ENCODE data around the gene DOLPP1. TPM values are rescaled to one million over a fixed set of nuclear protein-coding genes. Genes with fewer than 3 reads are reported as not detected.

Gene DOLPP1
- total RNA-seq, 1 donor, result 12.4 TPM

DNA sequence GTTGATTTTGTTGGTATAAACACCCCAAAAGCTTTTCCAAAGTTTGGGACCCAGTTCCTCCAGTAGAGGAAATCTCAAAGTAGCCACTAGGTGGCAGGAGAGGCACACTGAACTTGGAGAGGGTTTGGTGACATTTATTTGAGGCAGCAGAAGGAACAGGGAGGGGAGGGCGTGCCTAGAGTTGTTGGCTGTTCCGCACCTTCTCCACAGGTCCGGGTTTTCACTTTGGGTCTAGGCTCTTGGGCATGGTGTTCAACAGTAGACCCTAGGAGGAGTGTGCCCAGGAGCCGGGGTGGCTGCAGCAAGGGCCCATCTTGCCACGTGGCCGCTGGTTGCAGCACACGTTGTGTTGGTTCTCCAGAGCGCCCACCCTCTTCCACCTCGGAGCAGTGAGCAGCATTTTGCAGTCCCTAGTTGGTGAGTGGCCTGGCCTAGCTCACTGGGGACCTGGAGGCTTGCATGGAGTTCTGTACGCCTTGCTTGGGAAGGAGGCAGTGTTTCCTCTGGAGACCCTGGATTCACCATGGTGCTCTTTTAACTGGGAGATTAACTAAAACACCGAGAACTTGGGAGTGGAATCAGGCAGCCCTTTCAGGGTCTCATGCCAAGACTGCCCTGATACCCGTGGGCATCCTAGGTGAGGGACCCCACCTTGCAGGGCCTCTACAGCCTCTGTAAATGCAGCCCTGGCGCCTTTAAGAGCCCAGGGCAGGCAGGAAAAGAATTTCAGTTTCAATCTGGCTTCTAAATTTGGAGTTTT is 58.5 kb downstream of the DOLPP1 start:
- peak; percentile 97 for DNase-seq (ENCODE audit: low read depth)
- peak; percentile 87 for TF ChIP-seq CTCF (IDR thresholded peaks at IDR 0.05; ENCODE audit: insufficient read depth, low read length)
- H3K4me3 ChIP-seq (ENCODE audit: low read depth, low read length), result peak overlapping the region; percentile 71

DNA sequence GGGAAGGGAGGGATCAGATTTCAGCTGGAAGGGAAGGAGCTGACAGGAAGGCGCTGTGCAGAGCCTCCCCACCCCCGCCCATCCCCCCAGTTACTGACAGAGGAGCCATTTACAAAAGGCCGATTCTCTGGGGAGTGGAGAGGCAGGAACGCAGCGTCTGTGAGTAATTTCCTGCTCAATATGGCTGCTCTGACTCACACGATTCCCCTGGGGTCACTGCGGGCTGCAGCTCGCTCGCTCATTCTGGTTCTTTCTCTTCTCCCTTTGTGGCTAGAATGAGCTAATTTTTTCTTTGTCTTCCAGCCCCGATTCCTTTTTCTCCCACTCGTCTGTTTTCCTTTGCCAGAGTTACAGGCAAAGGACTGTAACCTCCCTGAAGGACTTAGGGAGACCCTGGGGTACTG is 59.1 kb downstream of the DOLPP1 start:
- DNase-seq (ENCODE audit: low read depth), result peak; percentile 100
- no peak for TF ChIP-seq CTCF (IDR thresholded peaks at IDR 0.05; ENCODE audit: insufficient read depth, low read length)
- H3K4me3 ChIP-seq (ENCODE audit: low read depth, low read length), result peak overlapping the region; percentile 64

Other genes starting within 250 kb of the DOLPP1 start
- 5.3 and 6.8 TPM in 2 replicates for gene KYAT1, start 199.2 kb upstream of the DOLPP1 start, total RNA-seq (ENCODE audit: low replicate concordance)
- gene LRRC8A, start 199.0 kb upstream of the DOLPP1 start, total RNA-seq (ENCODE audit: low replicate concordance), result 19.6 and 50.6 TPM in 2 replicates
- 8.5 and 13.1 TPM in 2 replicates for gene PHYHD1, start 160.1 kb upstream of the DOLPP1 start, total RNA-seq (ENCODE audit: low replicate concordance)
- 17.6 and 27.4 TPM in 2 replicates for gene DOLK, start 133.5 kb upstream of the DOLPP1 start, total RNA-seq (ENCODE audit: low replicate concordance)
- gene NUP188, start 133.4 kb upstream of the DOLPP1 start, total RNA-seq (ENCODE audit: low replicate concordance), result 37.0 and 69.1 TPM in 2 replicates
- 32.1 and 41.0 TPM in 2 replicates for gene SH3GLB2, start 52.8 kb upstream of the DOLPP1 start, total RNA-seq (ENCODE audit: low replicate concordance)
- gene MIGA2, start 44.5 kb upstream of the DOLPP1 start, total RNA-seq (ENCODE audit: low replicate concordance), result 20.6 and 35.5 TPM in 2 replicates
- 21.3 and 66.0 TPM in 2 replicates for gene CRAT, start 29.7 kb downstream of the DOLPP1 start, total RNA-seq (ENCODE audit: low replicate concordance)
- 48.2 and 91.5 TPM in 2 replicates for gene PTPA, start 30.3 kb downstream of the DOLPP1 start, total RNA-seq (ENCODE audit: low replicate concordance)
- 28.0 and 42.0 TPM in 2 replicates for gene IER5L, start 97.2 kb downstream of the DOLPP1 start, total RNA-seq (ENCODE audit: low replicate concordance)